ENCODE data around the gene NECTIN3.

GRCh38 chr3:111087924-111088469 lies 16.4 kb downstream of the NECTIN3 start:
- TF ChIP-seq CTCF (IDR thresholded peaks at IDR 0.05; ENCODE audit: borderline replicate concordance, extremely low read depth, low read length, poor library complexity, severe bottlenecking), result no peak
- no peak for TF ChIP-seq EZH2 (IDR thresholded peaks at IDR 0.05; ENCODE audit: borderline replicate concordance, low read depth, low read length, severe bottlenecking)
